HCT116 (cell line): ENCODE measurements around the gene RCAN2.

Source experiments
- CTCF ChIP-seq, 3 experiments: fragments of 200-600 bp in 1 of 3; sonication (generic) in 1 of 3; IDR thresholded peaks in 2 of 3; conservative IDR thresholded peaks in 1 of 3; 2 replicates each; pipeline ENCODE4 v1.5.1; 2012 to 2017; ENCODE audit warnings: low read depth in 2 of 3, low read length in 2 of 3, antibody characterized with exemption in 1 of 3, borderline replicate concordance in 1 of 3, control low read depth in 1 of 3, mild to moderate bottlenecking in 1 of 3, mixed read lengths in 1 of 3, mixed run types in 1 of 3, moderate library complexity in 1 of 3; ENCODE audit not compliant: insufficient read depth in 1 of 3
- MAX ChIP-seq: IDR thresholded peaks from 2 replicates; pipeline ENCODE4 v1.6.1; 2012
- POLR2AphosphoS5 ChIP-seq: IDR thresholded peaks from 2 replicates; pipeline ENCODE4 v1.6.1; 2011; ENCODE audit warnings: mild to moderate bottlenecking, low read depth, low read length, moderate library complexity
- RAD21 ChIP-seq: IDR thresholded peaks from 2 replicates; pipeline ENCODE4 v1.6.1; 2012; ENCODE audit warnings: low read depth, mild to moderate bottlenecking
- REST ChIP-seq: IDR thresholded peaks from 2 replicates; pipeline ENCODE4 v1.6.1; 2012; ENCODE audit warnings: low read depth
- SIN3A ChIP-seq: IDR thresholded peaks from 2 replicates; pipeline ENCODE4 v1.6.1; 2012; ENCODE audit warnings: low read depth
- TCF7L2 ChIP-seq: IDR thresholded peaks from 2 replicates; pipeline ENCODE4 v1.7.0; 2011; ENCODE audit warnings: borderline replicate concordance, inconsistent platforms; ENCODE audit not compliant: insufficient read depth, insufficient read length; ENCODE audit errors: extremely low read depth
- YY1 ChIP-seq: IDR thresholded peaks from 2 replicates; pipeline ENCODE4 v1.6.1; 2011; ENCODE audit warnings: low read length, low read depth, moderate library complexity, mild to moderate bottlenecking; ENCODE audit not compliant: insufficient replicate concordance; ENCODE audit errors: extremely low read depth
- ZNF274 ChIP-seq: fragments of 200-500 bp; sonication (Bioruptor generic); IDR thresholded peaks from 2 replicates; pipeline ENCODE4 v1.6.1; 2014; ENCODE audit warnings: mild to moderate bottlenecking, low read depth, low read length, inconsistent platforms

GRCh38 chr6:46333481-46333880, 157.8 kb downstream of the RCAN2 start:
- TF ChIP-seq MAX = no peak
- TF ChIP-seq ZNF274 = no peak
- no peak for TF ChIP-seq POLR2AphosphoS5
- TF ChIP-seq SIN3A = no peak
- no peak for TF ChIP-seq CTCF (IDR thresholded peaks at IDR 0.05 in 2 of 3, conservative IDR thresholded peaks at IDR 0.05 in 1 of 3; ENCODE audit: borderline replicate concordance in 1 of 3, insufficient read depth in 1 of 3, low read depth in 2 of 3, low read length in 2 of 3)
- TF ChIP-seq REST = no peak
- no peak for TF ChIP-seq TCF7L2
- TF ChIP-seq YY1 = no peak
- TF ChIP-seq RAD21 = no peak
